Loucy (cell line): Measurements from ENCODE around the gene INPP5F.

Experiments
- H2AFZ ChIP-seq: fragments of 200-600 bp; sonication (generic); 2 replicates; pipeline ENCODE4 v1.6.0; 2016; ENCODE audit warnings: antibody characterized with exemption, mild to moderate bottlenecking, low read length, moderate library complexity
- H3F3A ChIP-seq: fragments of 200-600 bp; 2 replicates; pipeline ENCODE4 v1.6.0; 2016; ENCODE audit warnings: antibody characterized with exemption, low read depth, mild to moderate bottlenecking
- H3K27me3 ChIP-seq: fragments of 200-600 bp; sonication (generic); 2 replicates; pipeline ENCODE4 v1.6.1; 2014; ENCODE audit warnings: low read length, mild to moderate bottlenecking; ENCODE audit not compliant: insufficient read depth, poor library complexity, severe bottlenecking
- H3K36me3 ChIP-seq: fragments of 200-600 bp; sonication (generic); 2 replicates; pipeline ENCODE4 v1.6.1; 2016; ENCODE audit warnings: low read length; ENCODE audit not compliant: insufficient read depth
- H3K4me1 ChIP-seq: fragments of 200-600 bp; sonication (generic); 2 replicates; pipeline ENCODE4 v1.5.1; 2014; ENCODE audit warnings: low read length, mild to moderate bottlenecking; ENCODE audit not compliant: insufficient read depth, poor library complexity, severe bottlenecking
- H3K4me2 ChIP-seq: fragments of 200-600 bp; sonication (generic); 2 replicates; pipeline ENCODE4 v1.6.0; 2014; ENCODE audit warnings: antibody characterized with exemption, low read length, low read depth, mild to moderate bottlenecking; ENCODE audit not compliant: poor library complexity, severe bottlenecking
- H3K4me3 ChIP-seq: fragments of 200-600 bp; sonication (generic); 2 replicates; pipeline ENCODE4 v1.5.1; 2014; ENCODE audit warnings: low read length, mild to moderate bottlenecking, mixed read lengths; ENCODE audit not compliant: poor library complexity, severe bottlenecking
- H3K79me2 ChIP-seq: fragments of 200-600 bp; sonication (generic); 2 replicates; pipeline ENCODE4 v1.6.1; 2014; ENCODE audit warnings: low read length; ENCODE audit not compliant: insufficient read depth
- H3K9ac ChIP-seq: fragments of 200-600 bp; sonication (generic); 2 replicates; pipeline ENCODE4 v1.6.0; 2014; ENCODE audit warnings: mild to moderate bottlenecking, low read depth, low read length, moderate library complexity; ENCODE audit not compliant: poor library complexity, severe bottlenecking
- H3K9me2 ChIP-seq: fragments of 200-600 bp; sonication (generic); replicated peaks from 2 replicates; pipeline ENCODE4 v1.6.1; 2016; ENCODE audit warnings: low read depth, low read length, mixed read lengths
- H3K9me3 ChIP-seq: fragments of 200-600 bp; sonication (generic); 2 replicates; pipeline ENCODE4 v1.6.1; 2014; ENCODE audit warnings: mild to moderate bottlenecking, antibody characterized with exemption, low read length, low read depth; ENCODE audit not compliant: insufficient read depth
- H4K20me1 ChIP-seq: fragments of 200-600 bp; sonication (generic); 2 replicates; pipeline ENCODE4 v1.6.0; 2014; ENCODE audit warnings: antibody characterized with exemption, low read length, mild to moderate bottlenecking; ENCODE audit not compliant: insufficient read depth, poor library complexity, severe bottlenecking
- CTCF ChIP-seq: fragments of 200-600 bp; sonication (generic); conservative IDR thresholded peaks from 2 replicates; pipeline ENCODE4 v1.5.1; 2014; ENCODE audit warnings: mild to moderate bottlenecking, antibody characterized with exemption, low read length
- EZH2phosphoT487 ChIP-seq: fragments of 200-600 bp; IDR thresholded peaks from 2 replicates; pipeline ENCODE4 v1.6.1; 2018; ENCODE audit warnings: antibody characterized with exemption, mild to moderate bottlenecking, moderate library complexity, borderline replicate concordance

The INPP5F gene

GRCh38 chr10:119748871-119749270 lies 23.0 kb downstream of the INPP5F start:
- no peak for TF ChIP-seq CTCF
- no peak for TF ChIP-seq EZH2phosphoT487

GRCh38 chr10:119749455-119749854 lies 23.6 kb downstream of the INPP5F start:
- Histone ChIP-seq H3K4me3 (no peak overlapping the region), H3F3A (no peaks in the 10 kb centered on the region), H3K9me2 (no peaks in the 10 kb centered on the region), H4K20me1 (no peaks in the 10 kb centered on the region), H2AFZ (no peak overlapping the region), H3K9ac (no peak overlapping the region), H3K27me3 (no peaks in the 10 kb centered on the region), H3K9me3 (no peaks in the 10 kb centered on the region), H3K4me1 (no peaks in the 10 kb centered on the region), H3K36me3 (no peaks in the 10 kb centered on the region), H3K4me2 (no peak overlapping the region), H3K79me2 (peaks cover 18% of the 10 kb centered on the region)
- no peak for TF ChIP-seq EZH2phosphoT487
- no peak for TF ChIP-seq CTCF

More at GRCh38 chr10:119748871-119749270, 23.0 kb downstream of the INPP5F start:
- H3K4me3 ChIP-seq: no peak overlapping the region
- H3K36me3 ChIP-seq: no peaks in the 10 kb centered on the region
- H2AFZ ChIP-seq: no peak overlapping the region
- peaks cover 2% of the 10 kb centered on the region for H4K20me1 ChIP-seq
- H3K79me2 ChIP-seq: peaks cover 18% of the 10 kb centered on the region
- no peaks in the 10 kb centered on the region for H3F3A ChIP-seq
- H3K27me3 ChIP-seq: no peaks in the 10 kb centered on the region
- H3K9me3 ChIP-seq: no peaks in the 10 kb centered on the region
- H3K9me2 ChIP-seq: no peaks in the 10 kb centered on the region
- no peaks in the 10 kb centered on the region for H3K4me1 ChIP-seq
- no peak overlapping the region for H3K9ac ChIP-seq
- H3K4me2 ChIP-seq: no peak overlapping the region

GRCh38 chr10:119750391-119751230 lies 24.8 kb downstream of the INPP5F start:
- TF ChIP-seq CTCF (peak; percentile 97), EZH2phosphoT487 (no peak)
- peaks cover 18% of the 10 kb centered on the region for H3K79me2 ChIP-seq
- no peak overlapping the region for H3K9ac ChIP-seq
- H3F3A ChIP-seq: no peaks in the 10 kb centered on the region
- H3K4me1 ChIP-seq: no peaks in the 10 kb centered on the region
- no peaks in the 10 kb centered on the region for H4K20me1 ChIP-seq
- no peak overlapping the region for H3K4me3 ChIP-seq
- no peak overlapping the region for H2AFZ ChIP-seq
- no peak overlapping the region for H3K4me2 ChIP-seq
- no peaks in the 10 kb centered on the region for H3K9me2 ChIP-seq
- no peaks in the 10 kb centered on the region for H3K27me3 ChIP-seq
- no peaks in the 10 kb centered on the region for H3K36me3 ChIP-seq
- H3K9me3 ChIP-seq: no peaks in the 10 kb centered on the region
